Endothelial cell of umbilical vein (primary cell): ENCODE measurements around the gene ZIM2. TPM values are rescaled to one million over a fixed set of nuclear protein-coding genes. Genes with fewer than 3 reads are reported as not detected.

Source experiments
- BruUV-seq: library from RNA; stranded (reverse); fragments of 400-500 nt; replicated peaks from 2 replicates; lab custom pipeline; 2021; lab: Mats Ljungman, UMichigan
- CTCF ChIA-PET: fragments of 300-600, 350-600 bp; sonication (Branson Sonifier 250); formaldehyde crosslinking; loops from one replicate; lab custom pipeline; 2021; ENCODE audit warnings: antibody characterized with exemption, inconsistent platforms; lab: Charles Lee
- POLR2A ChIA-PET: fragments of 300-600, 350-600 bp; sonication (Branson Sonifier 250); formaldehyde crosslinking; loops from one replicate; lab custom pipeline; 2021; ENCODE audit warnings: antibody characterized with exemption, inconsistent platforms; lab: Charles Lee
- DNase-seq: peaks from one replicate; pipeline ENCODE4 v3.0.0-alpha.2; 2011; ENCODE audit warnings: low read depth, low spot score
- FAIRE-seq: peaks from 2 replicates; lab custom pipeline; 2011; peaks lifted over from hg19 to GRCh38; lab: Jason Lieb, UNC
- H2AFZ ChIP-seq: 2 replicates; pipeline ENCODE4 v1.6.0; 2012; ENCODE audit warnings: low read depth, low read length, control low read depth, inconsistent platforms
- H3K27ac ChIP-seq: 2 replicates; pipeline ENCODE4 v1.5.1; 2011; ENCODE audit warnings: low read depth, mild to moderate bottlenecking, control low read depth, low read length, moderate library complexity; ENCODE audit not compliant: insufficient read depth
- H3K27me3 ChIP-seq, 2 experiments: 2 replicates each; pipeline versions ENCODE4 v1.6.0 to v1.6.1; 2011; ENCODE audit warnings: low read length in 2 of 2, mixed read lengths in 1 of 2; ENCODE audit not compliant: control insufficient read depth in 2 of 2, insufficient read depth in 2 of 2
- H3K36me3 ChIP-seq, 2 experiments: 2 replicates in 1 of 2; 3 replicates in 1 of 2; pipeline ENCODE4 v1.5.1; 2011; ENCODE audit warnings: low read length in 2 of 2, mild to moderate bottlenecking in 1 of 2, moderate library complexity in 1 of 2; ENCODE audit not compliant: control insufficient read depth in 2 of 2, insufficient read depth in 2 of 2; ENCODE audit errors: extremely low read depth in 1 of 2
- H3K4me1 ChIP-seq: 3 replicates; pipeline ENCODE4 v1.5.1; 2011; ENCODE audit warnings: mild to moderate bottlenecking, low read length; ENCODE audit not compliant: control insufficient read depth, insufficient read depth; ENCODE audit errors: extremely low read depth
- H3K4me2 ChIP-seq: 2 replicates; pipeline ENCODE4 v1.6.1; 2011; ENCODE audit warnings: low read length, control low read depth, mixed read lengths; ENCODE audit not compliant: insufficient read depth
- H3K4me3 ChIP-seq, 3 experiments: fragments of 200-600 bp in 1 of 3; sonication (generic), shearing (Covaris generic) in 1 of 3; replicated peaks in 1 of 3; 2 replicates each; pipeline ENCODE4 v1.5.1; 2011 to 2016; ENCODE audit warnings: control low read depth in 3 of 3, low read length in 3 of 3, mild to moderate bottlenecking in 2 of 3, inconsistent platforms in 1 of 3, low read depth in 1 of 3, moderate library complexity in 1 of 3; ENCODE audit not compliant: insufficient read depth in 1 of 3
- H3K79me2 ChIP-seq: 2 replicates; pipeline ENCODE4 v1.6.0; 2012; ENCODE audit warnings: low read length, inconsistent platforms; ENCODE audit not compliant: control insufficient read depth, insufficient read depth
- H3K9ac ChIP-seq: replicated peaks from 2 replicates; pipeline ENCODE3; 2011; ENCODE audit warnings: low read length, control low read depth; ENCODE audit not compliant: insufficient read depth; ENCODE audit errors: extremely low read depth
- H3K9me1 ChIP-seq: replicated peaks from 3 replicates; pipeline ENCODE4 v1.6.0; 2011; ENCODE audit warnings: mild to moderate bottlenecking, low read length; ENCODE audit not compliant: control insufficient read depth, insufficient read depth; ENCODE audit errors: extremely low read depth
- H3K9me3 ChIP-seq: replicated peaks from 2 replicates; pipeline ENCODE4 v1.5.1; 2012; ENCODE audit warnings: low read length, inconsistent platforms; ENCODE audit not compliant: control insufficient read depth, insufficient read depth
- H4K20me1 ChIP-seq: replicated peaks from 2 replicates; pipeline ENCODE3; 2011; ENCODE audit warnings: mild to moderate bottlenecking, low read length; ENCODE audit not compliant: control insufficient read depth, insufficient read depth; ENCODE audit errors: extremely low read depth
- EZH2 ChIP-seq: IDR thresholded peaks from 2 replicates; pipeline ENCODE4 v1.6.1; 2012; ENCODE audit warnings: borderline replicate concordance, low read depth, mild to moderate bottlenecking, moderate library complexity, low read length, inconsistent platforms; ENCODE audit not compliant: severe bottlenecking
- JUN ChIP-seq: IDR thresholded peaks from 2 replicates; pipeline ENCODE4 v1.6.1; 2011; ENCODE audit warnings: borderline replicate concordance, low read depth; ENCODE audit not compliant: insufficient read length, insufficient read depth
- MYC ChIP-seq: IDR thresholded peaks from one replicate; pipeline ENCODE4 v1.6.1; 2011; ENCODE audit warnings: mild to moderate bottlenecking, low read depth, low read length
- POLR2A ChIP-seq: IDR thresholded peaks from 2 replicates; pipeline ENCODE4 v1.6.1; 2012; ENCODE audit warnings: low read depth, mild to moderate bottlenecking, control low read depth, low read length
- dilution Hi-C: fragments of 300-500 bp; cut with MboI; formaldehyde crosslinking; loops from one replicate; pipeline ENCODE4 v1.15.0; 2019; ENCODE audit warnings: low sequenced_read_pairs; ENCODE audit not compliant: extremely low pct_ligation_motif_present
- intact Hi-C: fragments of 100-400 bp; cut with micrococcal nuclease; formaldehyde crosslinking; loops from one replicate; pipeline ENCODE4 v1.10.0; 2022
- polyA plus RNA-seq, 4 experiments: library from polyadenylated mRNA; depleted of rRNA in 3 of 4; stranded (reverse) in 3 of 4; unstranded in 1 of 4; fragments of >200 nt; gene quantifications; 2 replicates each; pipeline versions ENCODE4 v1.2.1 to v1.2.3, GENCODE V29; 2011 to 2012; ENCODE audit warnings: missing spikeins in 1 of 4
- total RNA-seq: library from RNA; stranded (reverse); gene quantifications from 2 replicates; pipeline ENCODE4 v1.2.3, GENCODE V29; 2021
- TF ChIP-seq, protein P1 (sequence below), 2 donors: IDR thresholded peaks; 1 replicate in 1 of 2; 2 replicates in 1 of 2; pipeline ENCODE4 v1.5.1; 2011; ENCODE audit warnings: low read length in 2 of 2, mild to moderate bottlenecking in 2 of 2, moderate library complexity in 2 of 2, control low read depth in 1 of 2, inconsistent platforms in 1 of 2, low read depth in 1 of 2; ENCODE audit not compliant: insufficient read depth in 1 of 2; ENCODE audit errors: extremely low read depth in 1 of 2

The ZIM2 gene
- total and polyA plus RNA-seq, 2 donors (not counting 3 experiments of a cell fraction or from before 2014, with no cell fraction given) = not detected

DNA sequence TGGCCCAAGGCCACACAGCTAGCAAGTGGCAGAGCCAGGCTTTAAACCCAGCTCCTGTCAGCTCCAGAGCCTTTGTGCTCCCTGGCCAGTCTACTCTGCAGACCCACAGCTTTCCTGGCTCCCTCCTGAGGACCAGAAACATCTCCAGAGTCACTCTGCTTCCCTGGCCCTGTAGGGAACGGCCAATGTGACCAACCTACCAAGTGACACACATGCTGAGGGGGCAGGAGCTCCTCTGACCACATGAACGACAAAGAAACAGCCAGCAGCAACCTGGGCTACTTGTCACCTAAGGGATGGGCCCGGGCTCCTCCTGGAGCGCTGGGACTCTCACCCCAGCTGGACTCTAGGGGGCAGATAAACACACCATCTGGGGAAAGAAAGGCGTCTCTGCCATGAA is 19.3 kb downstream of the ZIM2 start:
- ChIA-PET CTCF (no interaction called here), POLR2A (no interaction called here)
- Histone ChIP-seq H3K9me3 (peaks cover 18% of the 10 kb centered on the region), H3K36me3 (no peaks in the 10 kb centered on the region), H3K4me2 (no peak overlapping the region), H4K20me1 (no peaks in the 10 kb centered on the region), H3K4me1 (no peaks in the 10 kb centered on the region), H3K4me3 (no peak overlapping the region), H3K27me3 (no peaks in the 10 kb centered on the region), H3K27ac (no peak overlapping the region), H2AFZ (no peak overlapping the region), H3K9me1 (no peaks in the 10 kb centered on the region), H3K79me2 (no peaks in the 10 kb centered on the region), H3K9ac (no peak overlapping the region)
- DNase-seq = no peak
- no peak for FAIRE-seq
- dilution Hi-C loops (no loop called here), intact Hi-C loops (no loop called here)
- no TSS peak for BruUV-seq
- TF ChIP-seq POLR2A = no peak
- TF ChIP-seq EZH2 = no peak

DNA sequence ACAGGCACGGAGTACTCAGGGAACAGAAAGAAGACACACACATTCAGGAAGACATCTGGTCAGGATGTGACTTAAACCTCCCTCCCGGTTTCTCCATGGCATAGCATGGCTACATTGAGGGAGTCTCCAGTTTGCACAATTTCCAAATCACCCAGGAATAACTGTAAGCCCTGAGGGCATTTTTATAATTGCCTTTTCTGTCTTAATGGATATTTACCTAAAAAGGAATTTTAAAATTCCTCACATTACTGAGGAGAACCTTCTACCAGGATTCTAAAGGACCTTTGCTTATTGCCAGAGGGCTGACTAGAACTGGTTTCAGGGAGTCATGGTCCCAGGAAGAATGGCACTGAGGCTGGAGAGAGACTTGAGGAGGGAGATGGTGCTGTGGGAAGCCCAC is 21.4 kb downstream of the ZIM2 start:
- H3K9ac ChIP-seq = no peak overlapping the region
- H3K27ac ChIP-seq = no peak overlapping the region
- H4K20me1 ChIP-seq = no peaks in the 10 kb centered on the region
- H3K4me1 ChIP-seq = no peaks in the 10 kb centered on the region
- no peaks in the 10 kb centered on the region for H3K36me3 ChIP-seq
- no peak overlapping the region for H3K4me3 ChIP-seq
- dilution Hi-C loops (no loop called here), intact Hi-C loops (no loop called here)
- H3K9me1 ChIP-seq = no peaks in the 10 kb centered on the region
- BruUV-seq = no TSS peak
- no peak overlapping the region for H3K4me2 ChIP-seq
- peaks cover 15% of the 10 kb centered on the region for H3K9me3 ChIP-seq
- DNase-seq (no peak), FAIRE-seq (no peak)
- no peak overlapping the region for H2AFZ ChIP-seq
- ChIA-PET POLR2A (no interaction called here), CTCF (no interaction called here)
- no peaks in the 10 kb centered on the region for H3K27me3 ChIP-seq
- no peaks in the 10 kb centered on the region for H3K79me2 ChIP-seq
- TF ChIP-seq MYC (no peak), JUN (no peak), POLR2A (no peak)
- TF ChIP-seq, protein P1, sequence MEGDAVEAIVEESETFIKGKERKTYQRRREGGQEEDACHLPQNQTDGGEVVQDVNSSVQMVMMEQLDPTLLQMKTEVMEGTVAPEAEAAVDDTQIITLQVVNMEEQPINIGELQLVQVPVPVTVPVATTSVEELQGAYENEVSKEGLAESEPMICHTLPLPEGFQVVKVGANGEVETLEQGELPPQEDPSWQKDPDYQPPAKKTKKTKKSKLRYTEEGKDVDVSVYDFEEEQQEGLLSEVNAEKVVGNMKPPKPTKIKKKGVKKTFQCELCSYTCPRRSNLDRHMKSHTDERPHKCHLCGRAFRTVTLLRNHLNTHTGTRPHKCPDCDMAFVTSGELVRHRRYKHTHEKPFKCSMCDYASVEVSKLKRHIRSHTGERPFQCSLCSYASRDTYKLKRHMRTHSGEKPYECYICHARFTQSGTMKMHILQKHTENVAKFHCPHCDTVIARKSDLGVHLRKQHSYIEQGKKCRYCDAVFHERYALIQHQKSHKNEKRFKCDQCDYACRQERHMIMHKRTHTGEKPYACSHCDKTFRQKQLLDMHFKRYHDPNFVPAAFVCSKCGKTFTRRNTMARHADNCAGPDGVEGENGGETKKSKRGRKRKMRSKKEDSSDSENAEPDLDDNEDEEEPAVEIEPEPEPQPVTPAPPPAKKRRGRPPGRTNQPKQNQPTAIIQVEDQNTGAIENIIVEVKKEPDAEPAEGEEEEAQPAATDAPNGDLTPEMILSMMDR (IDR thresholded peaks at IDR 0.05; ENCODE audit: extremely low read depth in 1 of 2, insufficient read depth in 1 of 2, low read depth in 1 of 2, low read length in 2 of 2) = no peak
